GM12892 (cell line): ENCODE results near the gene C1orf116.

Experiments
- DNase-seq: peaks from one replicate; pipeline ENCODE4 v3.0.0; 2011; ENCODE audit not compliant: insufficient read length
- FAIRE-seq: peaks from 2 replicates; lab custom pipeline; 2011; peaks lifted over from hg19 to GRCh38; lab: Jason Lieb, UNC
- POLR2A ChIP-seq: IDR thresholded peaks from 2 replicates; pipeline ENCODE4 v1.6.1; 2011; ENCODE audit warnings: low read depth, low read length, control low read depth
- POLR2AphosphoS5 ChIP-seq: IDR thresholded peaks from 2 replicates; pipeline ENCODE4 v1.6.1; 2011; ENCODE audit warnings: low read depth, low read length, control low read depth
- TAF1 ChIP-seq: IDR thresholded peaks from 2 replicates; pipeline ENCODE4 v1.6.1; 2011; ENCODE audit warnings: low read depth, mild to moderate bottlenecking, control low read depth, low read length, borderline replicate concordance

The C1orf116 gene

DNA sequence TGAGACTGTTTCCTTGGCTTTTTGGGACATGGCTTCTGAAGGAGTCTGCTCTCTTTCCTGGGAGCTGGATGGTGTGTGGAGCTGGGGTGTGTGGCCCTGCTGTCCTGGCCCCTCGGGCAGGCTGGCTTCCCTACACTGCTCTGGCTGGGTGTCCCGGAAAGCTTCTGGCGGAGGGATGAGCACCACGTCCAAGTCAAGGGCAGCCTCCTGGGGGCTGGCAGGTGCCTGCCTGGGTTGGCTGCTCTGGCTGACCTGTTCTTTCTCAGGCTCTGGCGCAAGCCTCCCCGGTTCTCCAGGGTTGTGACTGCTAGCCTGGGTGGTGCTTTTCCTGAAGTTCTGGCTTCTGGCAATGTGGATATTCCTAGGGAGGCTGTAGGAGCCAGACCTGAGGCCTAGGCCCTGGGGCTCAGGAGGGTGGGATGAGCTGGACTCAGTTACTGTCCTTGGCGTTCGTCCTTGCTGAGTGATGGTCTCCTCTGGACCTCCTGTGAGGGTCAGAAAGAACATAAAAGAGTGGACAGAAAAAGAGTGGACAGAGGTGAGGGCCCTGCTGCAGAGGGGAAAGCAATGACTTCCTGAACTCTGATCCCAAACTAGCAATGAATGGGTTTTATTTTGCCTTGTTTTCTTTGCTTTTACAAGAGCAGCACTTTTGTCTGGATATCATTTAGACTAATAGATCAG is 9.4 kb downstream of the C1orf116 start:
- TF ChIP-seq POLR2AphosphoS5 (no peak), POLR2A (no peak), TAF1 (no peak)
- FAIRE-seq (no peak), DNase-seq (no peak)

GRCh38 chr1:207021876-207022596 is 10.5 kb downstream of the C1orf116 start:
- TF ChIP-seq POLR2A (no peak), TAF1 (no peak), POLR2AphosphoS5 (no peak)
- DNase-seq = no peak
- FAIRE-seq = no peak

DNA sequence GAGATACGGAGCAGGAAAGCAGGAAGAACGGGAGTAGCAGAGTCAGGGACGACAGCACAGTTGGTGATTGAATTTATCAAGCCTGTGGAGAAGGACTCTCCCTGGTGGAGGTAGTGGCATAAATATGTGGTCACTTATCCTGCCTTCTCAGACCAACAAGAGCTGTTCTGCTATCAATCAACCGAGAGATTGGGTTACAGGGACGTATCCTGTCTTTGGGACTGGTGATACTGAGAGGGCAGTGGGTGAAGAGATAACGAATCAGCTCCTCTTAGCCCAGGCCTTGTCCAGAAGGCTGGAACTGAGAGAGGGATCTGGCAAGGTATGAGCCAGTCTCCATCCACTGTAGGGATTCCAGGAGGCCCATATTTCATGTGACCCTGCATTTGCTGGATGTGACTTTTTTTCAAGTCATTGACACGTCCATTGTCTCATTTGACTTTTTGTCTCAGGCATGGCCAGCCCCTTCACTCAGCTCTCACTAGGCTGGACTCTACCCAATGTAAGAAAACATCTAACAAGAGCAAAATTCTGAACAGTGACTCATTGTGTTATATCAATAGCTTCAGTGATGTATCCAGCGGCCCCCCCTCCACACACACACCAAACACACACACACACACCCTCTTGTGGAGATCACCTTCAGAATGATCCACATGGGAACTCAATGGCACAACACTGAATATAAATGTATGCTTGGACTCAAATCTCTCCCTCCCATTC is 11.3 kb downstream of the C1orf116 start:
- no peak for DNase-seq
- no peak for FAIRE-seq
- TF ChIP-seq POLR2AphosphoS5 (no peak), POLR2A (no peak), TAF1 (no peak)

- DNase-seq = no peak
- no peak for FAIRE-seq
- TF ChIP-seq POLR2AphosphoS5 (no peak), TAF1 (no peak), POLR2A (no peak)
Measured at GRCh38 chr1:207020709-207021107, 11.8 kb downstream of the C1orf116 start.

GRCh38 chr1:207020065-207020708 is 12.4 kb downstream of the C1orf116 start:
- DNase-seq (no peak), FAIRE-seq (no peak)
- no peak for TF ChIP-seq POLR2AphosphoS5
- no peak for TF ChIP-seq TAF1
- no peak for TF ChIP-seq POLR2A

DNA sequence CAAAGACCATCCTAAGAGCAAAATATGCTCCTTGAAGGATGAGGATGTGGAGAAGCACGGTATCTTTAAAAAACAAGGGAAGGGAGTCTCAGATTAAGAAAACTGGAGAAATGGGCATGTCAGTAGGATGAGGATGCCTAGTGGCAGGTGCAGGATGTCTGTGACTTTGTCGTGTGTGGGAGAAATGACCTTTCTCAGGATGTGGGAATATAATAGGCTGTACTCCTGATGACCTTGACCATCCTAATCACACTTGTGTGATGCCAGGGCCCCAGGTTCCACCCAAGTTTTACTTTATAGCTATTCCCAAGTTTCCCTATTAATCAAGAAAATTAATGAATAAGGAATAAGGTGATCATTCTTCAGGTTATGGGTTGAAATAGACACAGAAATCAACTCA is 12.9 kb downstream of the C1orf116 start:
- FAIRE-seq = no peak
- TF ChIP-seq TAF1 (no peak), POLR2A (no peak), POLR2AphosphoS5 (no peak)
- DNase-seq = no peak

DNA sequence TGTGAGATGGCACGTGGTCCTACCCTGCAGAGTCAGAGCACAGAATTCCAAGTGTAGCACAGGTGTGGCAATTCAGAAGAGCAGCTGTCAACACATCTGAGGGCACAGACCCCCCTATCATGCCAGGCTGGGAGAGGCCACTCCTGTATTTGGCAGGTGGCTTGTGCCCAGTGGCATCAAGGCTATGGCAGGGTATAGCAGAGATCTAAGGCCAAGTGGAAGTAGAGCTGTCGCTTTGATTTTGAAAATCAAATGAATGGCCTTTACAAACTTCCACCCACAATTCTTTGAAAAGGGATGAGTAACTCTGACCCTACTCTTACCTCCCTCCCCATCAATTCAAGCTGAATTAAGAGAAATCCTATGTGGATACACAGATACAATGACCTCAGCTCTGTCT is 13.4 kb downstream of the C1orf116 start:
- no peak for FAIRE-seq
- DNase-seq = no peak
- no peak for TF ChIP-seq TAF1
- no peak for TF ChIP-seq POLR2AphosphoS5
- TF ChIP-seq POLR2A = no peak

DNA sequence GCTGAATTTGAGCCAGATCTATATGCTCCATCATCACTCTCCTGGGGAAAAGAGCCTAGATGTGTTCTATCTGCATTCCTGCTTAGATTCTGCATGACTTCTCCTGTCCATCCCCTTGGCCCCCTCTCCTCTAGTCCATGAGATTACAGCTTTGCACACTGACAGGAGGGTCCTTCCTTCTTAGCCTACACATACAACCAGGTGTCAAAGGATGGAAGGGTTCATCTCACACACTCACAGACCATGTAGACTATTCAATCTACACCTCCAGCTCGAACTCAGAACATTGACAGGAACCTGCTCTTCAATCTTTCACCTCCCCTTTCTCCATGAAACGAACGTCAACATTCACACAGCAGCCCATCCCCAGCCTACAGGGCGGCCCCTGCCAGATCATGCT is 13.8 kb downstream of the C1orf116 start:
- FAIRE-seq (no peak), DNase-seq (no peak)
- no peak for TF ChIP-seq POLR2A
- no peak for TF ChIP-seq POLR2AphosphoS5
- TF ChIP-seq TAF1 = no peak

GRCh38 chr1:207017615-207018559 is 14.7 kb downstream of the C1orf116 start:
- TF ChIP-seq TAF1 (no peak), POLR2AphosphoS5 (no peak), POLR2A (no peak)
- DNase-seq (no peak), FAIRE-seq (no peak)

- TF ChIP-seq POLR2AphosphoS5 (no peak), TAF1 (no peak), POLR2A (no peak)
- DNase-seq (no peak), FAIRE-seq (no peak)
Measured at GRCh38 chr1:207015791-207016190, 16.8 kb downstream of the C1orf116 start.

DNA sequence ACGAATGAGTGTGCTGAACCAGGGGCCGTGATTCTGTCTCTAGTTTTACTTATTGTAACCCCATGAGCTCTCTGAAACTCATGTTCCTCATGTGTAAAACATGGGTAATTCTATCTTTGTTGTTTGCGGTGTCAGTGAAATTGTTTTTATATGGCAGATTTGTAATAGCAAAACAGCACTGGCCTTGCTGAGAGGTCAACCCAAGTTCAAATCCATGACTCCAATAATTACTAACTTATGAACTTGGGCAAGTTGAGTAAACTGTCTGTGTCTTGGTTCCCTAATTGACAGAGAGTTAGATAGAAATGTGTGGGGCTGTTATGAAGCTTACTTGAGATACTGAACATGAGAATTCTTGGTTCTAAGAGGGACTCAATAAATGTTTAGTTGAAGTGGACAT is 17.8 kb downstream of the C1orf116 start:
- TF ChIP-seq POLR2AphosphoS5 (no peak), TAF1 (no peak), POLR2A (no peak)
- FAIRE-seq = no peak

More for the DNA sequence above, 17.8 kb downstream of the C1orf116 start:
- DNase-seq = no peak
